HG03460 (cell line): ENCODE measurements around the gene PAPPA.

Experiments
- ATAC-seq: cut with Tn5 transposase; IDR thresholded peaks from one replicate; pipeline ENCODE4 v1.9.1; 2021; ENCODE audit not compliant: unreplicated experiment

PAPPA gene

DNA sequence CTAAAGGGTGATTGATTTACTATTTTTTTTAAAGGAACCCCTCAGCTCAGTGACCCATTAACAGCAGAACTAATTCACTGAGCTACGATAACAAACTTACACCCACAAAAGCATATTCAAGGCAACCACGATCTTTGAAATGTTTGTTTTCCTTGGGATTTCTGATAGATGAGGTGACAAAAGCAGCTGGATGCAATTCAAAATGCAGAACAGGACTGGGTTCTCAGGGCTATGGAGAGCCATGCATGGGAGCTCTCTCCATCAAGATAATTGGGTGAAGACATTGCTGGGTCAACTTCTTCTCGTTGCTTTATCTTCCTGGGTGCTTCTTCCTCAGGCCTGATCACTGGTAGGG, 60.1 kb downstream of the PAPPA start:
- ATAC-seq: no peak

DNA sequence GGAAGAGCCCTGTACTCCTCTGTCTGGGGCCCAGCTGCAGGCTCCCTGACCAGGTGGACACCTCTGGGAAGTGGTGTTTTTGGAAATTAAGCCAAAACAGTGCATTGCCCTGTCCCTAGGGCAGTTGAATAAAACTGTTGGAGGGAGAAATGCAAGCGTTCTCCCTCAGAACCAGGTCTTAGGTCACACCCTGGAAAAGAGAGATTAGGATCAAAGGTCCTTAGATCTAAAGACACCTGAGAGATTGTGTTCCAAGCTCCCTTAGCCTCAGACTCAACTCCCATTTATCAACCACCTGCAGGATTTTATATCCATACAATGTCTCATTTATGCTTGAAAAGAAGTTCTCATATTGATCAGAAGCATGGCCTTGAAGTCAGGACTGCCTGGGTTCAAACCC, 64.8 kb downstream of the PAPPA start:
- no peak for ATAC-seq

DNA sequence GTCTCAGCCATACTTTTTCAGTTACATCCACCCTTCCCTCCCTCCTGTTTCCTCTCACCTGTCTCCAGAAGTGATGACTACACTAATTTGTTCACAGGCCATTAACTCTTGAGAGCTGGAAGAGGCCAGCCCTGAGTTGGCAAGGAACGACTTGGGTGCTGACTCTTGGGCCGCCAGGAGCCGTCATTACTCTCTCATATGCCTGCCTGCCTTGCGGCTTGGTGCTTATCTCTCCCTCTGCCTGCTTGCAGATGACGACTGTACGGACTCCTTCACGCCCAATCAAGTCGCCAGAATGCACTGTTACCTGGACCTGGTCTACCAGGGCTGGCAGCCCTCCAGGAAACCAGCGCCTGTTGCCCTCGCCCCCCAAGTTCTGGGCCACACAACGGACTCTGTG, 66.1 kb downstream of the PAPPA start:
- ATAC-seq: no peak

DNA sequence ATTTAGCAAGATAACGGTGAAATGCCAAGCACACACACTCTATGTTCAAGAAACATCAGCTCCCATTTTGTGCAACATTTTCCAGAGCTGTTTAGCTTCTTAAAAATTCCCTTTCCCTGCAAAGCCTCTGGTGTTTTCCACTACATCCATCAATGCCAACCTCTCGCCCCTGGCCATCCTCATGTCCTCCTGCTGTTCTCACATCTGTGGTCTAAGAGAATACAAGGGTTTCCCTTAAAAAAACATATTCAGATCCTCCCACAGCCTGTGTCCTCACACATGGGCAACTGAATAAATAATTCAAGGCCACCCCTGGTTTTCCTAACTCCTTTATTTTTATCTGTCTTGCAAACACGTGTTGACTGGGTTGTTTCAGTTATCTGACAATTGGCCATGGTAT, 70.3 kb downstream of the PAPPA start:
- no peak for ATAC-seq

DNA sequence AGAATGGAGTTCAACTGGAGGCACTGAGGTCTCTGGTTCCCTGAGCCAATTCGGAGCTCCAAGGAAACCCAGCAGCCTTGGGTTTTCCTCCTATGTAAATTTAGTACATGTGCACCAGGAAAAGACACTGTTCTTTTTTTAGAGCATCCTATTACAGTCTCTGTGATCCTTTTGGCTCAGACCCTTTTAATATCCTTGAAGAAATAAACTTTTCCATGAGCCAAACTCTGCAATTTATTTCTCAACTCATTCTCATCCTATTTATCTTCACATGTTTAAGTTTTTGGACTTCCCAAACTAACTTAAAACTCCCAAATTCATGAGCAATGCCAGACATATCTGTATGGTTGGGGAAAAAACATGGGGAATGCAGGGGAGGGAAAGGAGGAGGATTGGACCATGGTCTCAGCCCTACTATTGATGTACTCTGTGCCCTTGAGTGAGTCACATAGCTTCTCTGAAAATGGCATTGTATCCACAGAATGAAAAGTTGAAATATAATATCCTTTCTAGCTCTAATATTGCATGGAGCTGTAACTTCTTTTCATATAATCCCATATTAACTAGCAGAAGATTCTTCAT, 76.6 kb downstream of the PAPPA start:
- no peak for ATAC-seq

DNA sequence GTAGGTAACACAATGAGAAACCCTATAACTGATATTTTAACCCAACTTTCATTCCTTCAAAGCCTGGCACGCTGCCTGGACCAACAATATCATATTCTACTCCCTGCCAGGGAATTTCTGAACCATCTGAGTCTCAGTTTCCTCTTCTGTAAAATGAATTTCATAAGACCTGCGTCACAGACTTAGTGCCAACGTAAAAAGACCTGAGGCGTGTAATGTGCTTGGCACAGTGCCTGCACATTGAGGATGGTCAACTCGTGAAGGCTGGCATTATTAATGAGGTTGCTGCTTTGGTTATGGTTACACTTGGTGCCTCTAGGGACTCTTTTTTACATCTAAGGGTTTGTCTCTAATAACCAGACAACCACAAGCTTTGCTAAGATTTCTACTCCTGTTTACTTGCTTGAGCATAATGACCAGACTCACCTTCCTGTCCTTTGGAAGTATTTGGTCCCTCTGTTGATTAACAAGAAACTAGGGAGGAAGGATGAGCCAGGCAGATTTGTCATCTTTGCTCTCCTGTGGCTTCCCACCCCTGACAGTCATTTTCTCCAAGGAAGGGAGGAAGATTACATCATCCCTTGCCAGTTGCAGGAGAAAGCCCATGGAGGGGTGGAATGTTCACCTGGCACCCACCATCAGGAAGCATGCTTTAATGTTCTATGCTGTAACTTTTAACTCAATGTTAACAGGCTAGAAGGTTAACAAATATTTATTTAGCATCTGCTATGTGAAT, 79.0 kb downstream of the PAPPA start:
- no peak for ATAC-seq

DNA sequence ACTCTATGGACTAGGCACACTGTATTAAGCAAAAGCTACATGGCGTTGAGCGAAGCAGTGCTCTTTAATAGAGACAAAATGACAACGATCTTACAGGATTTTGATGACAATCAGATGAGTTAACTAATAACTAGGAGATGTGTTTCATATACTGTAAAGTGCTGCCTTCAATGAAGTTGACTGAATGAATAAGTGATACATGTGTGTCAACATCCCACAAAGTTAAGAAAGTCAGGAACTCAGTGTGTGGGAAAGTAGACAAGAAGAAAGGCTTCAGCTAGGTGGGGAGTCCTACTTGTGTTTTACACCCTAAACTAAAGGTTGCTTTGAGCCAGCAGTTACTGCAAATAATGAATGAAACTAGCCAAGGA, 79.6 kb downstream of the PAPPA start:
- ATAC-seq: no peak

DNA sequence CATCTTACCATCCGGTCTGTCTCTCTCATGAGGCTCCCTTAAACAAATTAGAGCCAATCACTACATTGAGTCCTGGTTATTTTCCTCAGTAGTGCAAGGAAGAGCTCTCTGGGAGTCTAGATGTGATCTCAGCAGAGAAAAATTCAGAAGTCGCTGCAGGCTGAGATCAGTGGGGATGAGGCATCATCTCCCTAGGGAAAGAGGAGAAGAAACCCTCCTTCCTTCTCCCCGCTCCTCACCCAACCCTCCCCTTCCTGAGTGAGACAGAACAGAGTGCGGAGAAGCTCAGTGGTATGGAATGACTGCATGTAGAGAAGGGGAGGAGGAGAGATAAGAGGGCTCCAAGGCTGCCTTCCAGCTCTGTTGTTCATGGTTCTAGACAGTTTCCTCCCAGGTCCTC, 80.5 kb downstream of the PAPPA start:
- no peak for ATAC-seq

DNA sequence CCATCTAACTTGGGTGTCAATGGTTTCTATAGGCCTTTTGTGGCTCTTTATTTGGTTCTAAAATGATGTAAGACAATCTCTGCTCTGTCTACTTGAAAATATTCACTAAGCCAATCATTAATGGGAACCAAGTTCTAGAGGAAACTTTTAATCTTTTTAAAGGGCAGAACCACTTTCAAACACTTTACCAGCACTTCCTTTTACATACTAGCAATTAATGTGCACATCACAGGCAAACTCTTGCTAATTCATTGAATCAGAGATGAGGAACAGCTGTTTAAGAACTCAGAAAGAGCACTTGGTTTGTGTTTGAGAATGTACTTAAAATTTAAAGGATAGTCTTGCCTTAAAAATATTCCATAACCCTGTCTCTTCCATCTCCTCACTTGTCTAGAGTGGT, 83.4 kb downstream of the PAPPA start:
- ATAC-seq: no peak

DNA sequence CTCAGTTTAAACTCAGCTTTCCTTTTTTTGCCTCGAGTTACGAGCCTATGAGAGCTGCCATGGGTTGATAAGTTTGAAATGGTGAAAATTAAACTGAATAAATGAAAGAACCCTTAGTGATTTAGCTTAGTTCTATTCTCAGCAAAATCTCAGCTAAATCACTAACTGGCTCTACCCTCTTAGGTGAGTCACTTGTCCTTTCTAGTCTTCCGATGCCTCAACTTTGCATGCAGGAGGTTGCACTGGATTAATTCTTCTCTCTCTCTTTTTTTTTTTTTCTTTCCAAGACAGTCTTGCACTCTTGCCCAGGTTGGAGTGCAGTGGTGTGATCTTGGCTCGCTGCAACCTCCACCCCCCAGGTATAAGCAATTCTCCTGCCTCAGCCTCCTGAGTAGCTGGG, 83.9 kb downstream of the PAPPA start:
- ATAC-seq: no peak

DNA sequence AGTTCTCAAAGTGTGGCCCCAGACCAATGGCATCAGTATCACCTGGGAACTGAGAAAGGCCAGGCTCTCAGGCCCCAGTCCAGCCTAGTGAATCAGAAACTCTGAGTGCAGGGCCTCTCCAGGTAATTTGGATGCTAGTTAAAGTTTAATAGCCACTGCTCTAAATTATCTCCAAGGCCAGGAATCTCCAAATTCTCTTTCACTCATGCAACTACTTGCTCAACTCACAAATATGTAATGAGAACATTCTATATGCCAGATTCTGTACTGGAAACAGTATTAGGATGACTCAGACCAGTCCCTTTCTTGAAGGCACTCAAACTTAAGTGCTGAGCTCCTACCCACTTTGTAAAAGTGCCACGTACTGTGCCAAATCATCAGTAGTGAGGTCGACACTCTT, 84.6 kb downstream of the PAPPA start:
- no peak for ATAC-seq

DNA sequence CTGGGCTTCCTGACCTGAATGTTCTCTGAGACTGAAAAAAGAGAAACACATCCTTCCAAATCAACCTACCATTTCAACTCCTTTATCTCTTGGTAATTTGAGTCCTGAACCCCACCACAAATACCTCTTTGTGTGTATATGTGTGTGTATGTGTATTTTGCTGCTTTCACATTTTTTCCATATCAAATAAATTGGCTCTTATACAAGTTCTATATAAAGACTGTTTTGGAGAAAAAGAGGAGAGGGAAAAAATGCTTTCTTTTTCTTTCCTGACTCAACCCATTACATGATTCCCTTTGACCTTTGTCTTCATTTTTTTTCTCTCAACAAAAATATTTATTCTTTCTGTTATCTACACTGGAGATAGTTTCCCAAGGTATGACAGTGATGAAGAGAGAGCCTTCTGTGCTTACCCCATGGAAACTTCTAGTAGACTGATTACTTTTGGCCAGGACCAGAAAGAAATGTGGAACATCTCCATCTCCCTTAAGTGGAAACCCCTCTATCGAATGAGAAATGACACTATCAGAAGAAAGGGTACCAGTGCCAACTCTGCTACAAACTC, 85.3 kb downstream of the PAPPA start:
- ATAC-seq: no peak

DNA sequence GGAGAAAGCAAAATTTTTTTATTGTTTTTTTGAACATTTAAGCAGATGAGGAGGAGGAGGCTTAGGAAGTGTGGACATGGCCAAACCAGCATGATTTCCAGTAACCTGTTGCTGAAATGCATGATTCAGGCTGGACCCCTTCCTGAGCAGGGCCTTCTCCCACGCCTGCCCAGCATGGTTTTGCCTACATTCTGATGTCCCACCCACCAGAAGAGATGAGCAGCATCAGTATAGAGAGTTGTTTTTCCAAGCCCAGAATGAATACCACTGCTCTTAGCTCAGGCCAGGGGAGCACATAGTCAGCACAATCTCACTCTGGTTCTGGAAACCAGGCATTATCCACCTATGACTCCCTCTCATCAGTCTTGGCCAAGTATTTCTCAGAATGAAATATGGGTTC, 90.1 kb downstream of the PAPPA start:
- ATAC-seq: no peak

DNA sequence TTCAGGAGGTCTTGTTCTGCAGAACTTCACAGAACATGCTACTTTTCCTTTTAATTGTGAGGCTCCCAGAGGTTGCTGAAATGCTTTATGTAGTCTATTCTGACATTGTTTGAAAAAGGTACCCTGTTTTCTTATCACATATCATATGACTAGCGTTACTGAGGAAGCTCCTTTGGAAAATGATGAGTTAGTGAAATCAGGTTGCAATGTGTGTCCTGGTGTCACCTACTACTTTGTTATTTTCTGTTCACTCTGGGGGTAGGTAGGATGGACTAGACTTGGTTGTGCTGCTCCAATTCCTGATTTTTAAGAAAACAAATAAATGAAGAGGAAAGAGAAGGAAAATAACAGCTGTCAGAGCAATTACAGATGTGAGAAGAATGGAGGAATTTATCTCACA, 93.7 kb downstream of the PAPPA start:
- ATAC-seq: no peak

DNA sequence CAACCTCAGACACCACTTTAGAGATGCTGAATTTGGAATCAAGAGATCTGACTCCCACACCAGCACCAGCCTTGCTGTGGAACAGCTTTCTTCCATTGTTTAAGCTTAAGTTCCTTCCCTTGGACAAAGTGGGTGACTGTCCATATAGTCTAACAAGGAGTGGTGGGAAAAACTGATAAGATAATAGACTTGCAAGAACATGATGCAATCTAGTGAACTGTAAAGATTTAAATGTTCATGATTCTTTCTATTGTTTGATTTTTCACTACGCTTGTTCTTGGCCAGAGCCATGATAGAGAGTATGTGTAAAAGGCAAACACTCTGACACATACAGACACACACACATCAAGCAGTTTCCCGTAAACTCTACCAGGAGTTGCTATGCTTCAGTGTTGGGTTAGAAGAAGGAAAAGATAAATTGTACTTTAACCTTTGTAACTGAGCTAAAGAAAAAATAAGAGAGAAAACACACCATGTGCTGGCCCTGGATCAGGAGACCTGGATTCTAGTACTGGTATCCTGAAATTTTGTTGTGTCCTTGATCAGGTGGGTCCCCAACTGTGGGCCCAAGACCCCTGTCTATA, 94.3 kb downstream of the PAPPA start:
- no peak for ATAC-seq

DNA sequence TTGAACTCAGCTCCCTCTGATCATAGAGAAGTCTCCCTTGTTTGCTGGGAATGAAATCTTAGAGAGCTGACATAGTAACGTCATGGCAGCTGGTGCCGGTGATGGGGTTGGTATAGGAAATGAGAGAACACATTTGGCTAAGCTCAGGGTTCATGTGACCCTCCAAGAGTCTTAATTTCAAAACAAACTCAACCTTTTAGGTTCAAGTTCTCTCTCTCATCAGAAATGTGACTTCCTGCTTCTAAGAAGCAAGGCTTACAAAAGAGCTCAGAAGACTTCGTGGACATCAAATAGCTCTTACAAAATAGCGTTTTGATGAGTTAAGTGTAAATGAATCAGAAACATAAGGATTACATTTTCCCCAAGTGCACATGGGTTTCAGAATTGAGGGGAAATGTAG, 97.3 kb downstream of the PAPPA start:
- no peak for ATAC-seq

DNA sequence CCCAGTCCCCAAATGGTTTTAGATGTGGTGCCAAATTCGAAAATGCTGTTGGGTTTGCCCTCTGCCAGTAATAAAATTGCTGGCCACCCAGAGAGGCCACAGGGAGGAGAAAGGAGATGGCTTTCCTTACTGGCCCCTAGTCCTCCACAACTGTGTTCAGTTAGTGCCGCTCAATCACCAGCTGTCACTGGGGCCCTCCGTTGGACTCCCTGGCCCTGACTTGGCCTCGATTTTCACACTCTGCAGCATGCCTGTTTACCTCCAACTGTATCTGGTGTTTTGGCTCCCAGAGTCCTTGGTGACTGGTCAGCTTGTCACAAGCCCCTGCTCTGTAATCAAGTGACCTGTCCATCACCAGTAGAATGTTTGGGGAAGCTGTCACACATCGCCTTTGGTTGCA, 97.8 kb downstream of the PAPPA start:
- no peak for ATAC-seq

DNA sequence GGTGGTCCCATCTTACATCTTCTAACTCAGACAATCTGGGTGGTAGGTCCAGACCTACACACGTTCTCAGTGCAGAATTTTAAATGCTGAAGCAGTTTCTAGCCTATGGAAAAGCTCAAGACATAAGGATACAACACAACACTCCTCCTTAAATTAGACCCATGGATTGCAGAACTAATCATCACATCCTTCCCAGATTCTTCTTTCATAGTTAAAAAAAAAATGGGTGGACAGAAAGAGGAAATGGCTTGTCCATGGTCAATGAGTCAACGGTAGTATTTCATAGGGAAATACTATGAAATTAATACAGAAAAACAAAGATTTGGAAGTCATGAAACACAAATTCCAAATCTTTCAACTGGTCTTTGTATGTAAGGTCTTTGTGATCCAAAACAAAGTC, 106.9 kb downstream of the PAPPA start:
- no peak for ATAC-seq

DNA sequence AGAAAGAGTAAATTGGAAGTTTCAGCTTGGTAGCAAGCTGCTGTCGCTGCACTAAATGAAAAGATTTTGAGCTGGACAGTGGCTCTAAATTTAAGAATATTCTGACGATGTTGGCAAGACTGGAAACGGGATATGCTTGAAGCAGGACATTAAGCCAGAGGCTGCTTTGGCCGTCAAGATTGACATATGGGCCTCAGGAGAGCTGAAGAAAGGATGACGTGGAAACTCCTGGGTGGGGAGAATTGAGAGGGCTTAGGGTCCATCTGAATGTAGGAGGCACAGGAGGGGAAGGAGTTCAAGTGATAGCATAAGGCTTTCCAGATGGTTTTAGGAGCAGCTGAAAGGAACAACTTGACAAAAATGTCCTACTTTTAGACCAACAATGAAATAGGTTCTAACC, 108.9 kb downstream of the PAPPA start:
- no peak for ATAC-seq

DNA sequence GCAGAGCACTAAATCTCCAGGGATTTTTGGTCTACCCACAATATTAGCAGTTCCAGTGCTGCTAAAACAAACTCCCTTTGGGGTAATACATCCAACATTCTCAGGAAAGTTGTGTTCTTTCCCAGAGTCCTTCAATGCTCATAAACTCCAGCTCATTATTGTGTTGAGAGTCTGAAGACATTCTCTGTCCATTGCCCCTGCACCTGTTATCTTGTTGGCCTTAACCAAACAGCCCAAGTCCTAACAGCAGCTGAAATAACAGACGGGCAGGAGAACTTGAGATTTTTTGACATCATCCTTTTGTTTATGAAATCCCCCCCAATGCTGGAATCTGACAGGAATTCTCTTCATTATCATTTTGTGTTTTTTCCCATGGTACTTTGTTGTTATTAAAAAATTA, 110.8 kb downstream of the PAPPA start:
- ATAC-seq: no peak

DNA sequence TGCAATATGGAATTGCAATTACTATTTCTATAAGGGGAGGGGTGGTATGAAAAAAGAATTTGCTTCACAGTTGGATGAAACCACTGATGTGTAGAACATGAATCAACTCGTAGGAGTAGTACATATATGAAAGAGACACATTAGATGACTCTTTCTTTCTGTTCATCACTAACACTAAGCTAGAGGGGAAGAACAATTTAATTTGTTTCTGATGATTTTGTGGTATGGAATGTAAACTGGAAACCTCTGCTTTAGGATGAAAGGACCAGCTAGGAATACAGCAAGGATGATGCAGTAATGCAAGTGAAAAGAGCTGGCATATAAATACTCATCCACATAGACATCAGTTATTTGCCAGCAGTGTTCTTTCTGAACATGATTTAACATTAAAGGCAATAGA, 113.4 kb downstream of the PAPPA start:
- ATAC-seq: no peak

DNA sequence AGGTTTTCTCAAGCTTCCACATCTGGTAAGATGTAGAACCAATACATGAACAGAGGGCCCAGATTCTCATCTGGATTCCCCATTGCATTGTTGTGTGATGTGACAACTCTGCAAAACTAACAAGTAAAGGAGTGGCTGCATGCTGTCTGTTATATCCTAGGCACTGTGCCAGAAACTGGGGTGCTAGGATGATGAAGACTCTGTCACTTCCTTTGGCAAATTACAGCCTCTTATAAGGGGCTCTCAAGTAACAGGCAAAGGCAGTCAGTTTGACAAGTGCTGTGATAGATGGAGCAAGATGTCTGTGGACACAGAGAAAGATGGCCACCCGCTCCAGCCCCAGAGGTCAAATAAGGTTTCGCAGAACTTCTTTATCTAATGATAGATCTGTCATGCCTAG, 115.7 kb downstream of the PAPPA start:
- ATAC-seq: no peak

DNA sequence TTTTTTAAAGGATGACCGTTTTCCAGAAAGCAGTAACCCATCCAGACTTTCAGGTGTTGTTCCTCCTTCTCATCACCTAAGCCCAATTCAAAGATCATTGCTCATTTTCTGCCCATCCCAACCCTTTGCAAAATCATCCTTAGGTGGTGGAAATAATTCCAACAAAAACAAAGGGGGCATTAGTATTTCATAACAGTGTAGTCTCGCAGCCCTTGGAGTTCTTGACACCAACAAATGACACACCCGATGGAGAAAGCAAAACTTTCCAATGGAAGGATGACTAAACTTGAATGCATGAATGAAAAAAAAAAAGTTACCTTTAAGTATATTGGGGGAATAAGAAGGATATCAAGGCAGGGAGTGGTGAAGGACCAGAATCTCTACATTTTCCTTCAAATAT, 117.0 kb downstream of the PAPPA start:
- no peak for ATAC-seq
